ENCODE data around the gene ARHGAP26.

- TF ChIP-seq CTCF (IDR thresholded peaks at IDR 0.05), result no peak
- TF ChIP-seq POLR2A (IDR thresholded peaks at IDR 0.05), result no peak
Measured at GRCh38 chr5:143041461-143041860, 271.3 kb downstream of the ARHGAP26 start.
